PC-3 (cell line): Measurements from ENCODE around the gene TMEM229B. TPM values are rescaled to one million over a fixed set of nuclear protein-coding genes. Genes with fewer than 3 reads are reported as not detected.

Experiments
- ATAC-seq: fragments of 200-7000 bp; cut with Tn5 transposase; 2 replicates; pipeline ENCODE4 v1.9.1; 2020; ENCODE audit warnings: mild to moderate bottlenecking, moderate library complexity
- BruUV-seq: library from RNA; stranded (reverse); fragments of 400-500 nt; replicated peaks from 2 replicates; lab custom pipeline; 2021; lab: Mats Ljungman, UMichigan
- CTCF ChIA-PET: fragments of 300-600 bp; sonication (Branson Sonifier 250); formaldehyde crosslinking; loops from one replicate; lab custom pipeline; 2022; ENCODE audit warnings: antibody characterized with exemption; lab: Charles Lee
- POLR2A ChIA-PET: fragments of 300-600 bp; sonication (Branson Sonifier 250); formaldehyde crosslinking; loops from one replicate; lab custom pipeline; 2022; ENCODE audit warnings: antibody characterized with exemption; ENCODE audit not compliant: unreplicated experiment; lab: Charles Lee
- DNase-seq: peaks from one replicate; pipeline ENCODE4 v3.0.0-alpha.2; 2015
- H2AFZ ChIP-seq: fragments of 300-600 bp; sonication (generic); 2 replicates; pipeline ENCODE4 v1.6.0; 2016; ENCODE audit warnings: antibody characterized with exemption, low read length
- H3F3A ChIP-seq: fragments of 300-600 bp; sonication (generic); one replicate; pipeline ENCODE4 v1.6.0; 2017; ENCODE audit warnings: antibody characterized with exemption, low read length, control low read depth, mild to moderate bottlenecking; ENCODE audit not compliant: unreplicated experiment
- H3K27ac ChIP-seq: fragments of 300-600 bp; sonication (generic); 2 replicates; pipeline ENCODE4 v1.5.1; 2016; ENCODE audit warnings: mild to moderate bottlenecking, low read length
- H3K27me3 ChIP-seq: fragments of 300-600 bp; sonication (generic); 2 replicates; pipeline ENCODE4 v1.6.1; 2016; ENCODE audit warnings: low read length, mixed read lengths
- H3K36me3 ChIP-seq: fragments of 300-600 bp; sonication (generic); 2 replicates; pipeline ENCODE4 v1.6.1; 2016; ENCODE audit warnings: low read depth, mixed run types, low read length, mixed read lengths
- H3K4me1 ChIP-seq: fragments of 300-600 bp; sonication (generic); 2 replicates; pipeline ENCODE4 v1.5.1; 2016; ENCODE audit warnings: low read length; ENCODE audit not compliant: insufficient read depth
- H3K4me2 ChIP-seq: fragments of 300-600 bp; sonication (generic); 2 replicates; pipeline ENCODE4 v1.6.0; 2016; ENCODE audit warnings: low read length
- H3K4me3 ChIP-seq: fragments of 300-600 bp; sonication (generic); 2 replicates; pipeline ENCODE4 v1.5.1; 2016; ENCODE audit warnings: mild to moderate bottlenecking, low read length, mixed read lengths
- H3K79me2 ChIP-seq: fragments of 300-600 bp; sonication (generic); 2 replicates; pipeline ENCODE4 v1.6.1; 2017; ENCODE audit warnings: low read length, mixed read lengths
- H3K9ac ChIP-seq: fragments of 300-600 bp; sonication (generic); 2 replicates; pipeline ENCODE4 v1.6.0; 2016; ENCODE audit warnings: mild to moderate bottlenecking, low read length
- H3K9me2 ChIP-seq: fragments of 300-600 bp; sonication (generic); replicated peaks from 2 replicates; pipeline ENCODE4 v1.6.1; 2016; ENCODE audit warnings: mixed run types, low read length, mixed read lengths
- H3K9me3 ChIP-seq: fragments of 300-600 bp; sonication (generic); 2 replicates; pipeline ENCODE4 v1.6.1; 2016; ENCODE audit warnings: low read length, mixed read lengths
- H4K20me1 ChIP-seq: fragments of 300-600 bp; sonication (generic); 2 replicates; pipeline ENCODE4 v1.6.1; 2016; ENCODE audit warnings: low read length, mixed read lengths
- CTCF ChIP-seq: fragments of 300-600 bp; sonication (generic); conservative IDR thresholded peaks from 2 replicates; pipeline ENCODE4 v1.5.1; 2017; ENCODE audit warnings: antibody characterized with exemption, low read depth, mild to moderate bottlenecking, low read length
- EZH2 ChIP-seq: fragments of 300-600 bp; sonication (generic); IDR thresholded peaks from one replicate; pipeline ENCODE4 v1.6.1; 2017; ENCODE audit warnings: antibody characterized with exemption, mild to moderate bottlenecking, low read length; ENCODE audit not compliant: unreplicated experiment
- EZH2phosphoT487 ChIP-seq: fragments of 300-600 bp; sonication (generic); IDR thresholded peaks from 2 replicates; pipeline ENCODE4 v1.6.1; 2018; ENCODE audit warnings: mild to moderate bottlenecking, antibody characterized with exemption, low read length, borderline replicate concordance
- intact Hi-C: fragments of 100-400 bp; cut with micrococcal nuclease; formaldehyde crosslinking; loops from 2 replicates; pipeline ENCODE4 v1.9.0; 2023
- total RNA-seq: library from RNA; depleted of rRNA; stranded (reverse); fragments of >200 nt; gene quantifications from 2 replicates; pipeline ENCODE4 v1.2.3, GENCODE V29; 2014

TMEM229B gene
- total RNA-seq, 1 experiment from 2014 or later, result not detected

GRCh38 chr14:67440513-67440912, 48.0 kb downstream of the TMEM229B start:
- Histone ChIP-seq H3K9me3 (no peaks in the 10 kb centered on the region), H3F3A (no peaks in the 10 kb centered on the region), H3K79me2 (no peaks in the 10 kb centered on the region), H3K27ac (no peak overlapping the region), H3K4me1 (peaks cover 4% of the 10 kb centered on the region; the same call in 1 of the 2 replicates), H3K4me2 (peak overlapping the region; percentile 16), H3K36me3 (no peaks in the 10 kb centered on the region), H4K20me1 (no peaks in the 10 kb centered on the region), H3K9me2 (no peaks in the 10 kb centered on the region), H2AFZ (0 out of 2 replicates have a peak overlapping the region, but pooled peaks have one; percentile 1), H3K9ac (no peak overlapping the region), H3K4me3 (no peak overlapping the region), H3K27me3 (0 out of 2 replicates have a peak, but pooled peaks cover 3% of the 10 kb centered on the region)
- BruUV-seq, result no TSS peak
- ChIA-PET CTCF (no interaction called here), POLR2A (no interaction called here)
- intact Hi-C loops, result no loop called here
- TF ChIP-seq CTCF (no peak), EZH2phosphoT487 (no peak)
- ATAC-seq (peak; percentile 14; the same call in 1 of the 2 replicates), DNase-seq (peak; percentile 40)

DNA sequence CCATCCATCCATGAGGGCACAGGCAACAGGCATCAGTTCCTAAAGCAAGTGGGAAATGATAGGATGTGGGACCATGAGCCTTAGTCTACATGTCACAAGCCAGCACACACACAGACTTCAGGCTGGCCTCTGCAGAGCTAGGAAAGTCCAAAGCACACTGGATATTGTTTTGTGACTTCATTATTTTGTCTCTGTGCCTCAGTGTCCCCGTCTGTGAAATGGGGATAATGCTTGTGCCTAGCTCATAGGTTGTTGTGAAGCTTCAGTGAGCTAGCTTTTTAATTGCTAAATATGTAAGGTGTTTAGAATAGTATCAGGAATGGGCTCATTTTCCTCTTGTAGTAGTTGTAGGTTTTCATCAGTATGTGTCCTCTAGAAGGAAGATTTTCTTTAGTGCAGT, 49.6 kb downstream of the TMEM229B start:
- intact Hi-C loops, result no loop called here
- BruUV-seq, result no TSS peak
- Histone ChIP-seq H3K79me2 (no peaks in the 10 kb centered on the region), H3K9me2 (no peaks in the 10 kb centered on the region), H3F3A (no peaks in the 10 kb centered on the region), H3K4me1 (peaks cover 4% of the 10 kb centered on the region; the same call in 1 of the 2 replicates), H3K27me3 (peaks cover 10% of the 10 kb centered on the region; the same call in 1 of the 2 replicates), H3K36me3 (no peaks in the 10 kb centered on the region), H3K9ac (no peak overlapping the region), H2AFZ (no peak overlapping the region), H3K4me2 (no peak overlapping the region), H3K4me3 (no peak overlapping the region), H3K27ac (no peak overlapping the region), H4K20me1 (no peaks in the 10 kb centered on the region), H3K9me3 (no peaks in the 10 kb centered on the region)
- TF ChIP-seq CTCF (no peak), EZH2phosphoT487 (no peak), EZH2 (no peak)
- CTCF ChIA-PET, result interaction anchor here (0.6 to 1.0 kb wide), 2 partner anchors 19 to 101 kb away, joined by 3 to 5 read pairs; no protein-coding TSS in a partner anchor
- no peak for ATAC-seq
- no peak for DNase-seq
- POLR2A ChIA-PET, result no interaction called here

DNA sequence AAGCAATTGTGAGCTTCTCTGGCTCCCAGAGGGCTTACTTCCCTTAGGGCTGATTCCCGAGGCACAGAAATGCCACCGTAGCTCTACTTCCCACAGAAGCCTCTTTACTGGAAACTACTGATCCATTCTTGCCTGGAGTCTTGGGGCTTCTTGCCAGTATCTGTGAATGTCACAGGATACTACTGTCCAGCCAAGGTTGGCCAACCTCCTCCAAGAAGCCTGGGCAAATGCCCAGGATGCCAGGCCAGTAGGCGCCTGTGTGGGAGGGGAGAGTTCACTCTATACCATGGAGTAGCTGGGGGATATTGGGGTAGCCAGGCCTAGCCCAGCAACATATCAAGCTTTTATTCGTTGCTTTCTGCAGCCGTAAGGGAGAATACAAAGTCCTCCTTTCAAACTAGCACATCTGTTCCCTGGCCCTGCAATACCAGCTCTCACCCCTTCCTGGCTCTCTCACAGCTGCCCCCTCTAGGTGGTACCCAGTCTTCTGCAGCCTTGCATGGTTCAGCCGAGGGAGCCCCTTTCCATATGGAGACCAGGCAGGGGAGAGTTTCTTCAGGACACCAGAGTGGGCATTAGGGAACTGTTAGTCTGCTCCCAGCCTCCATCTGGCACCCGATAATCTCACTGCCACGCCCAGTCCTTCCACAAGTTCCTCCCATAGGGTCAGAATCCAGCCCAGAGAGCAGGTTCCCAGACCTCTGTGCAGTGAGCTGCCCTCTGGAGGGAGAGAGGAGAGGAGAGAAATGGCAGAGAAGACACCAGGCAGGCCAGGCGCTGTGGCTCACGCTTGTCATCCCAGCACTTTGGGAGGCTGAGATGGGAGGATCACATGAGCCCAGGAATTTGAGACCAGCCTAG, 52.3 kb downstream of the TMEM229B start:
- DNase-seq (no peak), ATAC-seq (peak; percentile 16; the same call in 1 of the 2 replicates)
- no peaks in the 10 kb centered on the region for H3K9me2 ChIP-seq
- no peaks in the 10 kb centered on the region for H3K79me2 ChIP-seq
- POLR2A ChIA-PET, result no interaction called here
- H3K9ac ChIP-seq, result no peak overlapping the region
- BruUV-seq, result no TSS peak
- H2AFZ ChIP-seq, result no peak overlapping the region
- peaks cover 4% of the 10 kb centered on the region; the same call in 1 of the 2 replicates for H3K4me1 ChIP-seq
- no peaks in the 10 kb centered on the region for H3K9me3 ChIP-seq
- TF ChIP-seq CTCF, result no peak
- no peak for TF ChIP-seq EZH2phosphoT487
- no peak for TF ChIP-seq EZH2
- CTCF ChIA-PET, result no interaction called here
- peaks cover 24% of the 10 kb centered on the region; the same call in 1 of the 2 replicates for H3K27me3 ChIP-seq
- no peaks in the 10 kb centered on the region for H3K36me3 ChIP-seq
- H3K4me3 ChIP-seq, result no peak overlapping the region
- H3F3A ChIP-seq, result no peaks in the 10 kb centered on the region
- intact Hi-C loops, result no loop called here
- no peaks in the 10 kb centered on the region for H4K20me1 ChIP-seq
- no peak overlapping the region for H3K27ac ChIP-seq
- H3K4me2 ChIP-seq, result no peak overlapping the region
